HEK293 (cell line): ENCODE results near the gene RORC.
A peak's percentile ranks its signal among the peaks of the same experiment; 100 is the strongest.

Experiments
- FEZF1 ChIP-seq: fragments of 450-650 bp; formaldehyde crosslinking; IDR thresholded peaks from 2 replicates; pipeline ENCODE4 v1.5.1; 2016; ENCODE audit warnings: missing biosample characterization, missing genetic modification characterization
- KLF16 ChIP-seq: fragments of 450-650 bp; formaldehyde crosslinking; IDR thresholded peaks from 2 replicates; pipeline ENCODE4 v1.5.1; 2017; ENCODE audit warnings: missing biosample characterization, missing genetic modification characterization
- KLF9 ChIP-seq: fragments of 450-650 bp; formaldehyde crosslinking; IDR thresholded peaks from 2 replicates; pipeline ENCODE4 v1.5.1; 2016; ENCODE audit warnings: missing biosample characterization, missing genetic modification characterization, low read depth
- PRDM1 ChIP-seq: fragments of 450-650 bp; formaldehyde crosslinking; IDR thresholded peaks from 2 replicates; pipeline ENCODE4; 2016; ENCODE audit warnings: missing biosample characterization, missing genetic modification characterization
- ZBTB8A ChIP-seq: fragments of 450-650 bp; formaldehyde crosslinking; IDR thresholded peaks from 2 replicates; pipeline ENCODE4 v1.5.1; 2016; ENCODE audit warnings: missing biosample characterization, missing genetic modification characterization
- ZFHX2 ChIP-seq: fragments of 450-650 bp; formaldehyde crosslinking; conservative IDR thresholded peaks from 2 replicates; pipeline ENCODE4 v1.5.1; 2016; ENCODE audit warnings: missing biosample characterization, missing genetic modification characterization
- ZFP37 ChIP-seq: fragments of 450-650 bp; formaldehyde crosslinking; IDR thresholded peaks from 2 replicates; pipeline ENCODE4 v1.5.1; 2016; ENCODE audit warnings: missing biosample characterization, missing genetic modification characterization
- ZNF302 ChIP-seq: fragments of 450-650 bp; formaldehyde crosslinking; IDR thresholded peaks from 2 replicates; pipeline ENCODE4 v1.5.1; 2016; ENCODE audit warnings: missing biosample characterization, missing genetic modification characterization, low read depth
- ZNF549 ChIP-seq: fragments of 450-650 bp; IDR thresholded peaks from 2 replicates; pipeline ENCODE4 v1.5.1; 2018; ENCODE audit warnings: missing biosample characterization, missing genetic modification characterization, mild to moderate bottlenecking, inconsistent platforms, moderate library complexity
- TF ChIP-seq, protein P1 (sequence below): fragments of 450-650 bp; formaldehyde crosslinking; IDR thresholded peaks from 2 replicates; pipeline ENCODE4 v1.5.1; 2016; ENCODE audit warnings: missing biosample characterization, missing genetic modification characterization
- TF ChIP-seq, protein P2 (sequence below): fragments of 450-650 bp; formaldehyde crosslinking; IDR thresholded peaks from 2 replicates; pipeline ENCODE4 v1.5.1; 2016; ENCODE audit warnings: missing biosample characterization, missing genetic modification characterization, borderline replicate concordance
- TF ChIP-seq, protein P3 (sequence below): fragments of 450-650 bp; formaldehyde crosslinking; IDR thresholded peaks from 2 replicates; pipeline ENCODE4 v1.5.1; 2016; ENCODE audit warnings: missing biosample characterization, missing genetic modification characterization
- TF ChIP-seq, protein P4 (sequence below): fragments of 450-650 bp; formaldehyde crosslinking; IDR thresholded peaks from 2 replicates; pipeline ENCODE4 v1.5.1; 2017; ENCODE audit warnings: missing biosample characterization, missing genetic modification characterization
- TF ChIP-seq, protein P5 (sequence below): fragments of 450-650 bp; formaldehyde crosslinking; IDR thresholded peaks from 2 replicates; pipeline ENCODE4 v1.5.1; 2016; ENCODE audit warnings: missing biosample characterization, missing genetic modification characterization

- TF ChIP-seq ZFP37 (tag by site-specific recombination), result no peak
- no peak for TF ChIP-seq FEZF1 (tag by site-specific recombination)
- no peak for TF ChIP-seq KLF9 (tag by site-specific recombination)
- TF ChIP-seq, protein P1, sequence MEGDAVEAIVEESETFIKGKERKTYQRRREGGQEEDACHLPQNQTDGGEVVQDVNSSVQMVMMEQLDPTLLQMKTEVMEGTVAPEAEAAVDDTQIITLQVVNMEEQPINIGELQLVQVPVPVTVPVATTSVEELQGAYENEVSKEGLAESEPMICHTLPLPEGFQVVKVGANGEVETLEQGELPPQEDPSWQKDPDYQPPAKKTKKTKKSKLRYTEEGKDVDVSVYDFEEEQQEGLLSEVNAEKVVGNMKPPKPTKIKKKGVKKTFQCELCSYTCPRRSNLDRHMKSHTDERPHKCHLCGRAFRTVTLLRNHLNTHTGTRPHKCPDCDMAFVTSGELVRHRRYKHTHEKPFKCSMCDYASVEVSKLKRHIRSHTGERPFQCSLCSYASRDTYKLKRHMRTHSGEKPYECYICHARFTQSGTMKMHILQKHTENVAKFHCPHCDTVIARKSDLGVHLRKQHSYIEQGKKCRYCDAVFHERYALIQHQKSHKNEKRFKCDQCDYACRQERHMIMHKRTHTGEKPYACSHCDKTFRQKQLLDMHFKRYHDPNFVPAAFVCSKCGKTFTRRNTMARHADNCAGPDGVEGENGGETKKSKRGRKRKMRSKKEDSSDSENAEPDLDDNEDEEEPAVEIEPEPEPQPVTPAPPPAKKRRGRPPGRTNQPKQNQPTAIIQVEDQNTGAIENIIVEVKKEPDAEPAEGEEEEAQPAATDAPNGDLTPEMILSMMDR (tag by site-specific recombination), result no peak
- TF ChIP-seq, protein P2, sequence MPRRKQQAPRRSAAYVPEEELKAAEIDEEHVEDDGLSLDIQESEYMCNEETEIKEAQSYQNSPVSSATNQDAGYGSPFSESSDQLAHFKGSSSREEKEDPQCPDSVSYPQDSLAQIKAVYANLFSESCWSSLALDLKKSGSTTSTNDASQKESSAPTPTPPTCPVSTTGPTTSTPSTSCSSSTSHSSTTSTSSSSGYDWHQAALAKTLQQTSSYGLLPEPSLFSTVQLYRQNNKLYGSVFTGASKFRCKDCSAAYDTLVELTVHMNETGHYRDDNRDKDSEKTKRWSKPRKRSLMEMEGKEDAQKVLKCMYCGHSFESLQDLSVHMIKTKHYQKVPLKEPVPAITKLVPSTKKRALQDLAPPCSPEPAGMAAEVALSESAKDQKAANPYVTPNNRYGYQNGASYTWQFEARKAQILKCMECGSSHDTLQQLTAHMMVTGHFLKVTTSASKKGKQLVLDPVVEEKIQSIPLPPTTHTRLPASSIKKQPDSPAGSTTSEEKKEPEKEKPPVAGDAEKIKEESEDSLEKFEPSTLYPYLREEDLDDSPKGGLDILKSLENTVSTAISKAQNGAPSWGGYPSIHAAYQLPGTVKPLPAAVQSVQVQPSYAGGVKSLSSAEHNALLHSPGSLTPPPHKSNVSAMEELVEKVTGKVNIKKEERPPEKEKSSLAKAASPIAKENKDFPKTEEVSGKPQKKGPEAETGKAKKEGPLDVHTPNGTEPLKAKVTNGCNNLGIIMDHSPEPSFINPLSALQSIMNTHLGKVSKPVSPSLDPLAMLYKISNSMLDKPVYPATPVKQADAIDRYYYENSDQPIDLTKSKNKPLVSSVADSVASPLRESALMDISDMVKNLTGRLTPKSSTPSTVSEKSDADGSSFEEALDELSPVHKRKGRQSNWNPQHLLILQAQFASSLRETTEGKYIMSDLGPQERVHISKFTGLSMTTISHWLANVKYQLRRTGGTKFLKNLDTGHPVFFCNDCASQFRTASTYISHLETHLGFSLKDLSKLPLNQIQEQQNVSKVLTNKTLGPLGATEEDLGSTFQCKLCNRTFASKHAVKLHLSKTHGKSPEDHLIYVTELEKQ, result no peak
- TF ChIP-seq PRDM1 (tag by site-specific recombination), result 0 out of 2 replicates have a peak, but pooled peaks have one; percentile 34
- TF ChIP-seq ZBTB8A (tag by site-specific recombination), result no peak
- peak; percentile 82 for TF ChIP-seq ZFHX2 (tag by site-specific recombination)
- TF ChIP-seq, protein P3, sequence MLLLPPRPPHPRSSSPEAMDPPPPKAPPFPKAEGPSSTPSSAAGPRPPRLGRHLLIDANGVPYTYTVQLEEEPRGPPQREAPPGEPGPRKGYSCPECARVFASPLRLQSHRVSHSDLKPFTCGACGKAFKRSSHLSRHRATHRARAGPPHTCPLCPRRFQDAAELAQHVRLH (tag by site-specific recombination), result no peak
- no peak for TF ChIP-seq KLF16 (tag by site-specific recombination)
- TF ChIP-seq, protein P4, sequence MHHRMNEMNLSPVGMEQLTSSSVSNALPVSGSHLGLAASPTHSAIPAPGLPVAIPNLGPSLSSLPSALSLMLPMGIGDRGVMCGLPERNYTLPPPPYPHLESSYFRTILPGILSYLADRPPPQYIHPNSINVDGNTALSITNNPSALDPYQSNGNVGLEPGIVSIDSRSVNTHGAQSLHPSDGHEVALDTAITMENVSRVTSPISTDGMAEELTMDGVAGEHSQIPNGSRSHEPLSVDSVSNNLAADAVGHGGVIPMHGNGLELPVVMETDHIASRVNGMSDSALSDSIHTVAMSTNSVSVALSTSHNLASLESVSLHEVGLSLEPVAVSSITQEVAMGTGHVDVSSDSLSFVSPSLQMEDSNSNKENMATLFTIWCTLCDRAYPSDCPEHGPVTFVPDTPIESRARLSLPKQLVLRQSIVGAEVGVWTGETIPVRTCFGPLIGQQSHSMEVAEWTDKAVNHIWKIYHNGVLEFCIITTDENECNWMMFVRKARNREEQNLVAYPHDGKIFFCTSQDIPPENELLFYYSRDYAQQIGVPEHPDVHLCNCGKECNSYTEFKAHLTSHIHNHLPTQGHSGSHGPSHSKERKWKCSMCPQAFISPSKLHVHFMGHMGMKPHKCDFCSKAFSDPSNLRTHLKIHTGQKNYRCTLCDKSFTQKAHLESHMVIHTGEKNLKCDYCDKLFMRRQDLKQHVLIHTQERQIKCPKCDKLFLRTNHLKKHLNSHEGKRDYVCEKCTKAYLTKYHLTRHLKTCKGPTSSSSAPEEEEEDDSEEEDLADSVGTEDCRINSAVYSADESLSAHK (tag by site-specific recombination), result no peak
- no peak for TF ChIP-seq ZNF302 (tag by site-specific recombination)
- TF ChIP-seq, protein P5, sequence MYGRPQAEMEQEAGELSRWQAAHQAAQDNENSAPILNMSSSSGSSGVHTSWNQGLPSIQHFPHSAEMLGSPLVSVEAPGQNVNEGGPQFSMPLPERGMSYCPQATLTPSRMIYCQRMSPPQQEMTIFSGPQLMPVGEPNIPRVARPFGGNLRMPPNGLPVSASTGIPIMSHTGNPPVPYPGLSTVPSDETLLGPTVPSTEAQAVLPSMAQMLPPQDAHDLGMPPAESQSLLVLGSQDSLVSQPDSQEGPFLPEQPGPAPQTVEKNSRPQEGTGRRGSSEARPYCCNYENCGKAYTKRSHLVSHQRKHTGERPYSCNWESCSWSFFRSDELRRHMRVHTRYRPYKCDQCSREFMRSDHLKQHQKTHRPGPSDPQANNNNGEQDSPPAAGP (tag by site-specific recombination), result no peak
- no peak for TF ChIP-seq ZNF549 (tag by site-specific recombination)
Measured at GRCh38 chr1:151822404-151822803, 9.2 kb downstream of the RORC start.
